Endometrial microvascular endothelial cells (primary cell): Measurements from ENCODE around the gene PPFIA4. TPM values are rescaled to one million over a fixed set of nuclear protein-coding genes. Genes with fewer than 3 reads are reported as not detected.

ENCODE experiments used
- in situ Hi-C: cut with HindIII; loops from 2 replicates; pipeline ENCODE4 v1.10.0; 2017; ENCODE audit warnings: low sequenced_read_pairs, low pct_unique_long_range_greater_than_20kb; ENCODE audit errors: inconsistent ontology term
- total RNA-seq: library from RNA; depleted of rRNA; stranded (reverse); fragments of >200 nt; gene quantifications from one replicate; pipeline ENCODE4 v1.2.3, GENCODE V29; 2015; ENCODE audit errors: inconsistent ontology term

Gene PPFIA4
- total RNA-seq, 1 donor from 2014 or later: 0.09 TPM

- in situ Hi-C loops: loop anchor here (25.0 kb wide), 1 partner anchor 88 kb away; the partner anchor contains the start of gene ADORA1
Observed at GRCh38 chr1:203049576-203050180, 23.4 kb downstream of the PPFIA4 start.

- in situ Hi-C loops: no loop called here
Observed at GRCh38 chr1:203050826-203051225, 24.5 kb downstream of the PPFIA4 start.

- in situ Hi-C loops: no loop called here
Observed at GRCh38 chr1:203051841-203052324, 25.6 kb downstream of the PPFIA4 start.

GRCh38 chr1:203052601-203053000 is 26.3 kb downstream of the PPFIA4 start:
- in situ Hi-C loops: no loop called here

- in situ Hi-C loops: no loop called here
Observed at GRCh38 chr1:203054184-203054583, 27.9 kb downstream of the PPFIA4 start.

- in situ Hi-C loops: no loop called here
Observed at GRCh38 chr1:203054642-203055041, 28.4 kb downstream of the PPFIA4 start.

- in situ Hi-C loops: no loop called here
Observed at GRCh38 chr1:203055161-203055799, 29.0 kb downstream of the PPFIA4 start.

- in situ Hi-C loops: no loop called here
Observed at GRCh38 chr1:203056012-203056411, 29.7 kb downstream of the PPFIA4 start.

GRCh38 chr1:203056516-203056915 is 30.2 kb downstream of the PPFIA4 start:
- in situ Hi-C loops: no loop called here

GRCh38 chr1:203057911-203058675 is 31.8 kb downstream of the PPFIA4 start:
- in situ Hi-C loops: no loop called here

GRCh38 chr1:203058676-203058935 is 32.3 kb downstream of the PPFIA4 start:
- in situ Hi-C loops: no loop called here

GRCh38 chr1:203059485-203059884 is 33.2 kb downstream of the PPFIA4 start:
- in situ Hi-C loops: no loop called here

- in situ Hi-C loops: no loop called here
Observed at GRCh38 chr1:203060115-203060514, 33.8 kb downstream of the PPFIA4 start.

- in situ Hi-C loops: no loop called here
Observed at GRCh38 chr1:203063287-203063686, 37.0 kb downstream of the PPFIA4 start.

GRCh38 chr1:203065191-203065590 is 38.9 kb downstream of the PPFIA4 start:
- in situ Hi-C loops: no loop called here

GRCh38 chr1:203065986-203066385 is 39.7 kb downstream of the PPFIA4 start:
- in situ Hi-C loops: no loop called here

- in situ Hi-C loops: no loop called here
Observed at GRCh38 chr1:203066965-203067364, 40.7 kb downstream of the PPFIA4 start.

GRCh38 chr1:203069030-203069747 is 42.9 kb downstream of the PPFIA4 start:
- in situ Hi-C loops: no loop called here

- in situ Hi-C loops: no loop called here
Observed at GRCh38 chr1:203072002-203072602, 45.8 kb downstream of the PPFIA4 start.
